GM13977 (cell line): ENCODE data around the gene HIBADH.

Source experiments
- DNase-seq: peaks from one replicate; pipeline ENCODE4 v3.0.0; 2012; ENCODE audit warnings: low spot score
- in situ Hi-C: fragments of 300-500 bp; cut with MboI; formaldehyde crosslinking; loops from one replicate; pipeline ENCODE4 v1.12.0; 2022; ENCODE audit warnings: low sequenced_read_pairs, low pct_unique_long_range_greater_than_20kb, mixed read lengths, inconsistent platforms; ENCODE audit not compliant: unreplicated experiment
- TF ChIP-seq, protein P1 (sequence below): IDR thresholded peaks from 2 replicates; pipeline ENCODE4 v1.5.1; 2012; ENCODE audit warnings: mild to moderate bottlenecking, control low read depth; ENCODE audit not compliant: insufficient read depth; ENCODE audit errors: extremely low read depth, missing control alignments

HIBADH gene

DNA sequence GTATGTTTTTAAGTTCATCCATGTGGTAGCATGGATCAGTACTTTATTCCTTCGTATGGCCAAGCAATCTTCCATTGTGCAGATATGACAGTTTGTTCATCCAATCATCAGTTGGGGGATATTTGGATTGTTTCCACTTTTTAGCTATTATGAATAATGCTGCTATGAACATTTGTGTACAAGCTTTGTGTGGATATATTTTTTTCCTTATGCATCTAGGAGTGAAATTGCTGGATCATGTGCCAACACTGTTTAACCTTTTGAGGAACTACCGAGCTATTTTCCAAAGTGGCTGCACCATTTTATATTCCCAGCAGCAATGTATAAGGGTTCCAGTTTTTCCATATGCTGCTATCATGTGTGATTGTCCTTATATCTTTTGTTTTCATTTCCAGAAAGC, 140.1 kb downstream of the HIBADH start:
- DNase-seq = no peak
- TF ChIP-seq, protein P1, sequence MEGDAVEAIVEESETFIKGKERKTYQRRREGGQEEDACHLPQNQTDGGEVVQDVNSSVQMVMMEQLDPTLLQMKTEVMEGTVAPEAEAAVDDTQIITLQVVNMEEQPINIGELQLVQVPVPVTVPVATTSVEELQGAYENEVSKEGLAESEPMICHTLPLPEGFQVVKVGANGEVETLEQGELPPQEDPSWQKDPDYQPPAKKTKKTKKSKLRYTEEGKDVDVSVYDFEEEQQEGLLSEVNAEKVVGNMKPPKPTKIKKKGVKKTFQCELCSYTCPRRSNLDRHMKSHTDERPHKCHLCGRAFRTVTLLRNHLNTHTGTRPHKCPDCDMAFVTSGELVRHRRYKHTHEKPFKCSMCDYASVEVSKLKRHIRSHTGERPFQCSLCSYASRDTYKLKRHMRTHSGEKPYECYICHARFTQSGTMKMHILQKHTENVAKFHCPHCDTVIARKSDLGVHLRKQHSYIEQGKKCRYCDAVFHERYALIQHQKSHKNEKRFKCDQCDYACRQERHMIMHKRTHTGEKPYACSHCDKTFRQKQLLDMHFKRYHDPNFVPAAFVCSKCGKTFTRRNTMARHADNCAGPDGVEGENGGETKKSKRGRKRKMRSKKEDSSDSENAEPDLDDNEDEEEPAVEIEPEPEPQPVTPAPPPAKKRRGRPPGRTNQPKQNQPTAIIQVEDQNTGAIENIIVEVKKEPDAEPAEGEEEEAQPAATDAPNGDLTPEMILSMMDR = no peak
- in situ Hi-C loops = no loop called here

DNA sequence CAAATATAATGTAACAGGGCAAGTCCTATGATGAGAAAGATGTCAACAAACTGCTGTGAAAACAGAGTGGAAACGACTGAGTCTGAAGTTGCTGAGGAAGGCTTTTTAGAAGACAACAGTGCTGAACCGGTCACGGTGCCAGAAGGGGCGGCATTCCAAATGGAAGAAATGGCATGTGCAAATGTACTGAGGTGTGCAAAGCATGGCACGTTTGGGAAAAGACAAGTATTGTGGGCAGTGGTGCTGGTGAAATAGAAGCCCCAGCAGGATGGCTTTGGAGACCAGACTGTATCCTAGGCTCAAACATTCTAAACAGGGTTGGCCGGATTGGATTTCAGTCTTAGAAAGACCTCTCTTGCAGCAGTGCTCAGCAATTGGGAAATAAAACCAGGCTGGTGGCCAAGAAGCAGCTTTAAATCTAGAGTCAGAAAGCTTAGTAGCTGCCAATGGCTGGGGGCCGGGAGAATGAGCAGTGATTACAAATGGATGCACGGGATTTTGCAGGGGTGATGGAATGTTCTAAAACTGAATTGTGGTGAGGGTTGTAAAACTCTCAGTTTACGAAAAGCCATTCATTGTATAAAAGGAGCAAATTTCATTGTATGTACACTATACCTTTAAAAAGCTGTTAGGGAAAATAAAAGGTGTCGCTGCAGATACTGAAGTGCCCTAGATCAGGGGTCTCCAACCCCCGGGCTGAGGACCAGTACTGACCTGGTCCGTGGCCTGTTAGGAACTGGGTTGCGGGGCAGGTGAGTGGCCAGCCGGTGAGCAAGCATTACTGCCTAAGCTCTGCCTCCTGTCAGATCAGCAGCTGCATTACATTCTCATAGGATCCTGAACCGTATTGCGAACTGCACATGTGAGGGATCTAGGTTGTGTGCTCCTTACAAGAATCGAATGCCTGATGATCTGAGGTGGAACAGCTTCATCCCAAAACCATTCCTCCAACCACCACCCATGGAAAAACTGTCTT, 141.6 kb downstream of the HIBADH start:
- in situ Hi-C loops = no loop called here
- TF ChIP-seq, protein P1 = no peak
- DNase-seq = no peak

DNA sequence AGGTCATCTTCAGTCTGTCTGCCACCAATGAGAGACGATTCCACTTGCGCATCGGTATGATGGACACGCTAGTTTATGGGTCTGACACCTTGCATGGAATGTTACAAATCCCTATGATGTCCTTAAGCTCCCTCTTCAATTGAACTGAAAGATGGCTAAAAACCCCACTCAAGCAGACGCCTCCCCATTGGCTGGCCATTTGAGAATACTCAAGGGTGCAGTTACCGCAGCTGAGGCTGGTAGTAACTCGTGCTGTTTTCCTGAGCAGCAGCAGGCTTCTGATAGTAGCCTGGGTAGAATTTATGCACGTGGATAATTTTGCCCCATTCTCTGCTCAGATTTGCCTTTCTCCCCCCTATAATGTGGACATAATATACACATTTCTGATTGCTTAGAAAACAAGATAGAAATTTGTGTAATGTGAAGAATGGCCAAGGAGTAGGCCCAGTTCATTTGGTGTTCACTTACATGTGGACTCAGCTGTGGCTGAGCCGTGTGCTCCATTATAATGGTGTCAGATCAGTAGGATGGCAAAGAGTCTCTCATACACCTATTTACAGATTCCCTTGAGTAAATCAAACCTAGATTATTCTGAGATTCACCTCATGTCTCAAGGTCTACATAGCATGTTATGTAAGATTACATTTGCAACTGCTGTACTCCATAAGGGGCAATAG, 142.8 kb downstream of the HIBADH start:
- no peak for DNase-seq
- in situ Hi-C loops = no loop called here
- TF ChIP-seq, protein P1 = no peak

DNA sequence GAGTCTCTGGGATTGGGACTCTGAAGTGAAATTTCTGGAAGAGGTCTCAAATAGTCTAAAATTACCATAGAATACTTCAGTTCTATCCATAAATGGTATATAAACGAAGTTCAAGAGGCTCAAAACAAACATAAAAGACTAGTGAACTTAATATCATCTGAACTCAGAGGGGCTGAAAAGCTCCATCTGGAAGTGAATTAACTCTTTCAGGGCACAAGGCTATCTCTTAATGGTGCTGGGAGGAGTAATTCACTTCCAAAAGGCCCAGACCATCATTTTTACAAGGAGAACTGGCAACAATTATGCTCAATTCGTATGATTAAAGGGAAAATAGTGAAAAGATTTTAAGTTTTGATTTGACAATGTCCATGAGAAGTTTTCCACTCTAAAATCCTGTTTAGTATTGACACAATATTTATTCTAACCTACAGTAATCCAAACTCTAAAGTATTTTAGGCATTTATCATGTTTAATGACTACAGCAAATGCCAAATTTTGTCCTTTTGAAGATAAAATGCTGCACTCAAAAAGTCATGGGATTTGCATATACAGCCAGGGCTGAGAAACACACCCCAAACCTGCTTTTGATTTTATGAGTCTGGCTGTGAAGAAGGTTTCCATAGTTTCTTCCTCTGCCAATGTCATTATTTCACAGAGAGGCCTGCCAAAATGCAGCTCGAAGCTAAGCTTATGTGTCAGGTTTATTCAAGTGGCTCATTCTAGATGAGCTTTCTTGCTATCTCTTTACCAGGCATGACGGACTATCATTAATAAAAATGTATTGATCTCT, 143.9 kb downstream of the HIBADH start:
- TF ChIP-seq, protein P1 = no peak
- DNase-seq = no peak
- in situ Hi-C loops = no loop called here

DNA sequence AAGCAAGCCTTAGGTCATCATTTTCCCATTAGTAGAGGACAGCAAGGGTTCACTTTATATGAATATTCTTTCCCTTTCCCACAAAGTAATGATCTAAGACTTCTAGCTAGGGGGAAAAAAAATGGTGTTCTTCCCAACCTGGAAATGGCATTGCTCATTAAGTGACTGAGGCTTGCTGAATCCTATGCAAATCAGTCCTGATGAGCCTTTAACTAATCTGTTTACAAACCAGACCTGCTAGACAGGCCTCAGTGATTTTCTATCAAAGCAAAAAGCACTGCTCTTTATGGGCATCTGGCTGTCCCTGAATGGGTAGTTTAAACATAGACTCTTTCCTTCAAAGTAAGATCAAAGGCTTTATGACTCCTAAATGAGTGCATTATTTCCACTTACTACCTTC, 146.3 kb downstream of the HIBADH start:
- no peak for DNase-seq
- TF ChIP-seq, protein P1 = no peak
- in situ Hi-C loops = no loop called here

DNA sequence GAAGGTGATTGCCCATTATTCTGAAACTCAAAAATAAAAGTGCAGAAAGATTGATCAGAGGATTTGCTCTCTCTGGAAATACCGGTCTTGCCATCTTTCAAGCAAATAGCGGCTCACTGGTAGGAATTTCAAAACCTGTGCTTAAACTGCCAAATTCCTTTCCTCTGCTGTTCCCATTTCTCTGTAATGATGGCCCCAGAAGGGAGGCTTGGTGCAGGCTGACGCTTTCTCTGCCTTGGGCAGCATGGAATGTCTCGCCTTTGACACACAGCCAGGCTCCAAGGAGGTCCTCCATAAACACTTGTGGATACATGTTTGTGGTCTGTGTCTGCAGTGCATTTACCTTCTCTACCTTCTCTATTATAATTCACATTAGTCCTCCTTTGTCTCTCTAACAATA, 146.8 kb downstream of the HIBADH start:
- in situ Hi-C loops = no loop called here
- TF ChIP-seq, protein P1 = no peak
- no peak for DNase-seq
